ENCODE results near the gene TMEM129.

Gene TMEM129

DNA sequence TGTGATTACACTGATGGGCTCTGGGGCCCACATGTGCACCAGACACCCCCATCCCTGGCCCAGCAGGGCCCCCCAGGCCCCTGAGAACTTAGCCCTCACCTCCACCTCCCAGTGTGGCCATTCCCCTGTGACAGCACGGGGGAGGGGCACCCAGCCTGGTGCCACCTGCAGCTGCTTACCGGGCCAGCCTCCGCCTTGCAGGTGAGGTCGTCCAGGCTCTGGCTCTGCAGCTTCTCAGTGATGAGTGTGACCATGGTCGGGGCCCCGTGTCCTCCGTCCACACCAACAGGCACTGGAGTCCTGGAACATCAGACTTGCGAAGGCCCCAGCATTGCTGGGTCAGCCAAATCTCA lies 52.7 kb downstream of the TMEM129 start:
- TF ChIP-seq ZNF133 (tag by site-specific recombination; IDR thresholded peaks at IDR 0.05) (no peak), SCRT2 (tag by site-specific recombination; IDR thresholded peaks at IDR 0.05) (no peak), YY2 (tag by site-specific recombination; IDR thresholded peaks at IDR 0.05) (no peak), PRDM1 (tag by site-specific recombination; IDR thresholded peaks at IDR 0.05) (no peak), ZNF843 (tag by site-specific recombination; IDR thresholded peaks at IDR 0.05) (no peak), SCRT1 (tag by site-specific recombination; IDR thresholded peaks at IDR 0.05; ENCODE audit: borderline replicate concordance) (no peak), ZNF350 (tag by site-specific recombination; IDR thresholded peaks at IDR 0.05) (no peak), ZNF707 (tag by site-specific recombination; IDR thresholded peaks at IDR 0.05) (no peak), TCF7L2 (IDR thresholded peaks at IDR 0.05; ENCODE audit: borderline replicate concordance, low read depth, low read length) (no peak), ZNF768 (tag by site-specific recombination; IDR thresholded peaks at IDR 0.05) (no peak), ZNF776 (tag by site-specific recombination; IDR thresholded peaks at IDR 0.05; ENCODE audit: borderline replicate concordance) (no peak), ZNF600 (tag by site-specific recombination; IDR thresholded peaks at IDR 0.05) (no peak), ZNF48 (tag by site-specific recombination; IDR thresholded peaks at IDR 0.05) (no peak), ZNF416 (tag by site-specific recombination; IDR thresholded peaks at IDR 0.05) (no peak), ZNF248 (tag by site-specific recombination; IDR thresholded peaks at IDR 0.05) (no peak), ZNF549 (tag by site-specific recombination; IDR thresholded peaks at IDR 0.05) (no peak), REPIN1 (tag by site-specific recombination; IDR thresholded peaks at IDR 0.05; ENCODE audit: low read depth) (no peak)
- TF ChIP-seq, protein P1, sequence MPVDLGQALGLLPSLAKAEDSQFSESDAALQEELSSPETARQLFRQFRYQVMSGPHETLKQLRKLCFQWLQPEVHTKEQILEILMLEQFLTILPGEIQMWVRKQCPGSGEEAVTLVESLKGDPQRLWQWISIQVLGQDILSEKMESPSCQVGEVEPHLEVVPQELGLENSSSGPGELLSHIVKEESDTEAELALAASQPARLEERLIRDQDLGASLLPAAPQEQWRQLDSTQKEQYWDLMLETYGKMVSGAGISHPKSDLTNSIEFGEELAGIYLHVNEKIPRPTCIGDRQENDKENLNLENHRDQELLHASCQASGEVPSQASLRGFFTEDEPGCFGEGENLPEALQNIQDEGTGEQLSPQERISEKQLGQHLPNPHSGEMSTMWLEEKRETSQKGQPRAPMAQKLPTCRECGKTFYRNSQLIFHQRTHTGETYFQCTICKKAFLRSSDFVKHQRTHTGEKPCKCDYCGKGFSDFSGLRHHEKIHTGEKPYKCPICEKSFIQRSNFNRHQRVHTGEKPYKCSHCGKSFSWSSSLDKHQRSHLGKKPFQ (tag by site-specific recombination; IDR thresholded peaks at IDR 0.05): no peak
- TF ChIP-seq, protein P2, sequence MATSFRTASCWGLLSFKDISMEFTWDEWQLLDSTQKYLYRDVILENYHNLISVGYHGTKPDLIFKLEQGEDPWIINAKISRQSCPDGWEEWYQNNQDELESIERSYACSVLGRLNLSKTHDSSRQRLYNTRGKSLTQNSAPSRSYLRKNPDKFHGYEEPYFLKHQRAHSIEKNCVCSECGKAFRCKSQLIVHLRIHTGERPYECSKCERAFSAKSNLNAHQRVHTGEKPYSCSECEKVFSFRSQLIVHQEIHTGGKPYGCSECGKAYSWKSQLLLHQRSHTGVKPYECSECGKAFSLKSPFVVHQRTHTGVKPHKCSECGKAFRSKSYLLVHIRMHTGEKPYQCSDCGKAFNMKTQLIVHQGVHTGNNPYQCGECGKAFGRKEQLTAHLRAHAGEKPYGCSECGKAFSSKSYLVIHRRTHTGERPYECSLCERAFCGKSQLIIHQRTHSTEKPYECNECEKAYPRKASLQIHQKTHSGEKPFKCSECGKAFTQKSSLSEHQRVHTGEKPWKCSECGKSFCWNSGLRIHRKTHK (tag by site-specific recombination; IDR thresholded peaks at IDR 0.05): no peak
- TF ChIP-seq, protein P3, sequence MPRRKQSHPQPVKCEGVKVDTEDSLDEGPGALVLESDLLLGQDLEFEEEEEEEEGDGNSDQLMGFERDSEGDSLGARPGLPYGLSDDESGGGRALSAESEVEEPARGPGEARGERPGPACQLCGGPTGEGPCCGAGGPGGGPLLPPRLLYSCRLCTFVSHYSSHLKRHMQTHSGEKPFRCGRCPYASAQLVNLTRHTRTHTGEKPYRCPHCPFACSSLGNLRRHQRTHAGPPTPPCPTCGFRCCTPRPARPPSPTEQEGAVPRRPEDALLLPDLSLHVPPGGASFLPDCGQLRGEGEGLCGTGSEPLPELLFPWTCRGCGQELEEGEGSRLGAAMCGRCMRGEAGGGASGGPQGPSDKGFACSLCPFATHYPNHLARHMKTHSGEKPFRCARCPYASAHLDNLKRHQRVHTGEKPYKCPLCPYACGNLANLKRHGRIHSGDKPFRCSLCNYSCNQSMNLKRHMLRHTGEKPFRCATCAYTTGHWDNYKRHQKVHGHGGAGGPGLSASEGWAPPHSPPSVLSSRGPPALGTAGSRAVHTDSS (tag by site-specific recombination; IDR thresholded peaks at IDR 0.05): no peak
- POLR2A ChIA-PET: no interaction called here
- Histone ChIP-seq H3K4me3 (ENCODE audit: low read depth, low read length) (no peak overlapping the region), H3K9me3 (ENCODE audit: control insufficient read depth, insufficient read depth, low read depth, low read length) (no peaks in the 10 kb centered on the region), H3K4me1 (ENCODE audit: control insufficient read depth, insufficient read depth, low read length) (no peaks in the 10 kb centered on the region), H3K36me3 (ENCODE audit: control insufficient read depth in 2 of 2, insufficient read depth in 1 of 2, low read length in 2 of 2) (no peaks in the 10 kb centered on the region), H3K27ac (ENCODE audit: extremely low read depth, low read depth, low read length) (no peak overlapping the region)
- CTCF ChIA-PET: no interaction called here

DNA sequence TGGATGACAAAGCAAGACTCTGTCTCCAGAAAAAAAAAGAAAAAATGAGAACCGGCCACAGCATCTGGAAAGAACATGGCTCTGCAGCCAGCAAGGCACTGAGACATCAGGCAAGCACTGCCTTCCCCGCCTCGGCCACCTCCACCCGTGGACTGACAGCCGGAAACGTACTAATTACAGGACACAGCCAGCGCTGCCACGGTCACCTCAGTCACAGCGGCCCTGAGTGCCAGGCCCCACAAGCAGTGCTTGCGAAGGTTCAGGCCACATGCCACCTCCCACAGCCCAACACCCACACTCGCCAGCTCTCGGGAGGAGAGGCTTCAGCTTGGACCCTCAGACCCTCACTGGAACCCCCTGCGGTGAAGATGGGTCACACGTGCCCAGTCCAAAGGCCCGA lies 53.9 kb downstream of the TMEM129 start:
- H3K9me3 ChIP-seq (ENCODE audit: control insufficient read depth, insufficient read depth, low read depth, low read length): no peaks in the 10 kb centered on the region
- ChIA-PET CTCF (interaction anchor here (0.5 to 0.6 kb wide), 2 partner anchors 8 to 12 kb away, joined by 3 read pairs; no protein-coding TSS in a partner anchor), POLR2A (no interaction called here)
- TF ChIP-seq ZBTB17 (tag by site-specific recombination; IDR thresholded peaks at IDR 0.05) (no peak), ZNF624 (tag by site-specific recombination; IDR thresholded peaks at IDR 0.05) (no peak), ZNF202 (tag by site-specific recombination; IDR thresholded peaks at IDR 0.05; ENCODE audit: borderline replicate concordance) (no peak)
- TF ChIP-seq, protein P4, sequence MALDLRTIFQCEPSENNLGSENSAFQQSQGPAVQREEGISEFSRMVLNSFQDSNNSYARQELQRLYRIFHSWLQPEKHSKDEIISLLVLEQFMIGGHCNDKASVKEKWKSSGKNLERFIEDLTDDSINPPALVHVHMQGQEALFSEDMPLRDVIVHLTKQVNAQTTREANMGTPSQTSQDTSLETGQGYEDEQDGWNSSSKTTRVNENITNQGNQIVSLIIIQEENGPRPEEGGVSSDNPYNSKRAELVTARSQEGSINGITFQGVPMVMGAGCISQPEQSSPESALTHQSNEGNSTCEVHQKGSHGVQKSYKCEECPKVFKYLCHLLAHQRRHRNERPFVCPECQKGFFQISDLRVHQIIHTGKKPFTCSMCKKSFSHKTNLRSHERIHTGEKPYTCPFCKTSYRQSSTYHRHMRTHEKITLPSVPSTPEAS (tag by site-specific recombination; IDR thresholded peaks at IDR 0.05): no peak
- H3K36me3 ChIP-seq (ENCODE audit: control insufficient read depth in 2 of 2, insufficient read depth in 1 of 2, low read length in 2 of 2): no peaks in the 10 kb centered on the region
- H3K27ac ChIP-seq (ENCODE audit: extremely low read depth, low read depth, low read length): no peak overlapping the region
- no peaks in the 10 kb centered on the region for H3K4me1 ChIP-seq (ENCODE audit: control insufficient read depth, insufficient read depth, low read length)
- H3K4me3 ChIP-seq (ENCODE audit: low read depth, low read length): no peak overlapping the region
